ENCODE measurements around the gene CELF2. TPM values are rescaled to one million over a fixed set of nuclear protein-coding genes. Genes with fewer than 3 reads are reported as not detected.
A peak's percentile ranks its signal among the peaks of the same experiment; 100 is the strongest.

CELF2 gene
- total and polyA plus RNA-seq, 9 of the 15 experiments (the other 6 are each of a cell fraction or from before 2014, with no cell fraction given), result 4.0 to 20.3 (median 11.1) TPM

DNA sequence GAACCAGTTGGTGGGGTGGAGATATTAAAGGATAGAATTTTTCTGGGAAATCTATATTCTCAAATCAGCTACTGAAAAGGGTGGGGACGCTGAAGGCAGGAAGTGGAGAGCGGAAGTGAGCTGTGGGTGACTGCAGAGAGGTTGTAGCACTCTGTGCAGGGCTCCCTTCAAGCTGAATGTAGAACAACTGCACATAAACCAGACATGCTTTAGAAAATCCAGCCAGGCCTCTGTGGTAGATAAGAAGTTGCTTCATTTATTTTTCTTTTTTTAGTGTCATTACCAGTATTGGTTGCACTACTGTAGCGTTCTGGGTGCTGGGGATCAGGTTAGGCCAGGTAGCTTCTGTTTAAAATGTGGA lies 127.8 kb downstream of the CELF2 start (continued):
- no peak for TF ChIP-seq PRMT5 (CRISPR knock-in tag; IDR thresholded peaks at IDR 0.05)
- TF ChIP-seq TAF9B (IDR thresholded peaks at IDR 0.05; ENCODE audit: partially characterized antibody), result no peak
- no peak for TF ChIP-seq RBM25 (IDR thresholded peaks at IDR 0.05; ENCODE audit: low read depth, low read length, severe bottlenecking)
- TF ChIP-seq, protein P1, sequence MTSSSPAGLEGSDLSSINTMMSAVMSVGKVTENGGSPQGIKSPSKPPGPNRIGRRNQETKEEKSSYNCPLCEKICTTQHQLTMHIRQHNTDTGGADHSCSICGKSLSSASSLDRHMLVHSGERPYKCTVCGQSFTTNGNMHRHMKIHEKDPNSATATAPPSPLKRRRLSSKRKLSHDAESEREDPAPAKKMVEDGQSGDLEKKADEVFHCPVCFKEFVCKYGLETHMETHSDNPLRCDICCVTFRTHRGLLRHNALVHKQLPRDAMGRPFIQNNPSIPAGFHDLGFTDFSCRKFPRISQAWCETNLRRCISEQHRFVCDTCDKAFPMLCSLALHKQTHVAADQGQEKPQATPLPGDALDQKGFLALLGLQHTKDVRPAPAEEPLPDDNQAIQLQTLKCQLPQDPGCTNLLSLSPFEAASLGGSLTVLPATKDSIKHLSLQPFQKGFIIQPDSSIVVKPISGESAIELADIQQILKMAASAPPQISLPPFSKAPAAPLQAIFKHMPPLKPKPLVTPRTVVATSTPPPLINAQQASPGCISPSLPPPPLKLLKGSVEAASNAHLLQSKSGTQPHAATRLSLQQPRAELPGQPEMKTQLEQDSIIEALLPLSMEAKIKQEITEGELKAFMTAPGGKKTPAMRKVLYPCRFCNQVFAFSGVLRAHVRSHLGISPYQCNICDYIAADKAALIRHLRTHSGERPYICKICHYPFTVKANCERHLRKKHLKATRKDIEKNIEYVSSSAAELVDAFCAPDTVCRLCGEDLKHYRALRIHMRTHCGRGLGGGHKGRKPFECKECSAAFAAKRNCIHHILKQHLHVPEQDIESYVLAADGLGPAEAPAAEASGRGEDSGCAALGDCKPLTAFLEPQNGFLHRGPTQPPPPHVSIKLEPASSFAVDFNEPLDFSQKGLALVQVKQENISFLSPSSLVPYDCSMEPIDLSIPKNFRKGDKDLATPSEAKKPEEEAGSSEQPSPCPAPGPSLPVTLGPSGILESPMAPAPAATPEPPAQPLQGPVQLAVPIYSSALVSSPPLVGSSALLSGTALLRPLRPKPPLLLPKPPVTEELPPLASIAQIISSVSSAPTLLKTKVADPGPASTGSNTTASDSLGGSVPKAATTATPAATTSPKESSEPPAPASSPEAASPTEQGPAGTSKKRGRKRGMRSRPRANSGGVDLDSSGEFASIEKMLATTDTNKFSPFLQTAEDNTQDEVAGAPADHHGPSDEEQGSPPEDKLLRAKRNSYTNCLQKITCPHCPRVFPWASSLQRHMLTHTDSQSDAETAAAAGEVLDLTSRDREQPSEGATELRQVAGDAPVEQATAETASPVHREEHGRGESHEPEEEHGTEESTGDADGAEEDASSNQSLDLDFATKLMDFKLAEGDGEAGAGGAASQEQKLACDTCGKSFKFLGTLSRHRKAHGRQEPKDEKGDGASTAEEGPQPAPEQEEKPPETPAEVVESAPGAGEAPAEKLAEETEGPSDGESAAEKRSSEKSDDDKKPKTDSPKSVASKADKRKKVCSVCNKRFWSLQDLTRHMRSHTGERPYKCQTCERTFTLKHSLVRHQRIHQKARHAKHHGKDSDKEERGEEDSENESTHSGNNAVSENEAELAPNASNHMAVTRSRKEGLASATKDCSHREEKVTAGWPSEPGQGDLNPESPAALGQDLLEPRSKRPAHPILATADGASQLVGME (CRISPR knock-in tag; IDR thresholded peaks at IDR 0.05), result 0 out of 2 replicates have a peak, but pooled peaks have one; percentile 26
- TF ChIP-seq MYC (IDR thresholded peaks at IDR 0.05; ENCODE audit: low read depth, low read length), result no peak
- TF ChIP-seq MYC (CRISPR knock-in tag; IDR thresholded peaks at IDR 0.05; ENCODE audit: borderline replicate concordance, low read depth), result no peak
- no peak for TF ChIP-seq RBM39 (optimal IDR thresholded peaks at IDR 0.05; ENCODE audit: low read depth, low read length)
- TF ChIP-seq CREBBP (IDR thresholded peaks at IDR 0.05; ENCODE audit: low read depth, low read length), result no peak
- no peak for TF ChIP-seq NCOA1 (IDR thresholded peaks at IDR 0.05; ENCODE audit: low read depth)
- TF ChIP-seq ZNF232 (CRISPR knock-in tag; IDR thresholded peaks at IDR 0.05), result no peak
- TF ChIP-seq, protein P2, sequence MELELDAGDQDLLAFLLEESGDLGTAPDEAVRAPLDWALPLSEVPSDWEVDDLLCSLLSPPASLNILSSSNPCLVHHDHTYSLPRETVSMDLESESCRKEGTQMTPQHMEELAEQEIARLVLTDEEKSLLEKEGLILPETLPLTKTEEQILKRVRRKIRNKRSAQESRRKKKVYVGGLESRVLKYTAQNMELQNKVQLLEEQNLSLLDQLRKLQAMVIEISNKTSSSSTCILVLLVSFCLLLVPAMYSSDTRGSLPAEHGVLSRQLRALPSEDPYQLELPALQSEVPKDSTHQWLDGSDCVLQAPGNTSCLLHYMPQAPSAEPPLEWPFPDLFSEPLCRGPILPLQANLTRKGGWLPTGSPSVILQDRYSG (tag; conservative IDR thresholded peaks at IDR 0.05; ENCODE audit: low read depth), result no peak
- no peak for TF ChIP-seq U2AF2 (optimal IDR thresholded peaks at IDR 0.05; ENCODE audit: low read depth, low read length)
- TF ChIP-seq, protein P3, sequence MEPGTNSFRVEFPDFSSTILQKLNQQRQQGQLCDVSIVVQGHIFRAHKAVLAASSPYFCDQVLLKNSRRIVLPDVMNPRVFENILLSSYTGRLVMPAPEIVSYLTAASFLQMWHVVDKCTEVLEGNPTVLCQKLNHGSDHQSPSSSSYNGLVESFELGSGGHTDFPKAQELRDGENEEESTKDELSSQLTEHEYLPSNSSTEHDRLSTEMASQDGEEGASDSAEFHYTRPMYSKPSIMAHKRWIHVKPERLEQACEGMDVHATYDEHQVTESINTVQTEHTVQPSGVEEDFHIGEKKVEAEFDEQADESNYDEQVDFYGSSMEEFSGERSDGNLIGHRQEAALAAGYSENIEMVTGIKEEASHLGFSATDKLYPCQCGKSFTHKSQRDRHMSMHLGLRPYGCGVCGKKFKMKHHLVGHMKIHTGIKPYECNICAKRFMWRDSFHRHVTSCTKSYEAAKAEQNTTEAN (CRISPR knock-in tag; IDR thresholded peaks at IDR 0.05), result no peak
- no peak for TF ChIP-seq CHD2 (IDR thresholded peaks at IDR 0.05; ENCODE audit: low read depth, low read length)
- TF ChIP-seq C11orf30 (IDR thresholded peaks at IDR 0.05; ENCODE audit: low read depth), result no peak
- no peak for TF ChIP-seq RFX7 (CRISPR knock-in tag; IDR thresholded peaks at IDR 0.05)
- TF ChIP-seq, protein P4, sequence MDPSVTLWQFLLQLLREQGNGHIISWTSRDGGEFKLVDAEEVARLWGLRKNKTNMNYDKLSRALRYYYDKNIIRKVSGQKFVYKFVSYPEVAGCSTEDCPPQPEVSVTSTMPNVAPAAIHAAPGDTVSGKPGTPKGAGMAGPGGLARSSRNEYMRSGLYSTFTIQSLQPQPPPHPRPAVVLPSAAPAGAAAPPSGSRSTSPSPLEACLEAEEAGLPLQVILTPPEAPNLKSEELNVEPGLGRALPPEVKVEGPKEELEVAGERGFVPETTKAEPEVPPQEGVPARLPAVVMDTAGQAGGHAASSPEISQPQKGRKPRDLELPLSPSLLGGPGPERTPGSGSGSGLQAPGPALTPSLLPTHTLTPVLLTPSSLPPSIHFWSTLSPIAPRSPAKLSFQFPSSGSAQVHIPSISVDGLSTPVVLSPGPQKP (CRISPR knock-in tag; IDR thresholded peaks at IDR 0.05), result no peak
- TF ChIP-seq XRCC3 (IDR thresholded peaks at IDR 0.05), result no peak
- TF ChIP-seq ZFP30 (CRISPR knock-in tag; IDR thresholded peaks at IDR 0.05; ENCODE audit: borderline replicate concordance), result no peak
- TF ChIP-seq HNRNPLL (IDR thresholded peaks at IDR 0.05; ENCODE audit: low read depth, low read length, poor library complexity, severe bottlenecking), result no peak
- no peak for TF ChIP-seq ZNF785 (CRISPR knock-in tag; IDR thresholded peaks at IDR 0.05)

Data from K562 (cell line).